A549 (cell line): ENCODE data around the gene CENPB.
A peak's percentile ranks its signal among the peaks of the same experiment; 100 is the strongest.

Experiments used
- BCL3 ChIP-seq: fragments of >200 bp; sonication (Bioruptor Twin); formaldehyde crosslinking; IDR thresholded peaks from 3 replicates; pipeline ENCODE4 v1.6.1; 2016
- BHLHE40 ChIP-seq: IDR thresholded peaks from 2 replicates; pipeline ENCODE4 v1.6.1; 2012; ENCODE audit warnings: low read depth, low read length, inconsistent platforms
- CHD2 ChIP-seq: fragments of 150-350 bp; IDR thresholded peaks from 2 replicates; pipeline ENCODE4 v1.6.1; 2014; ENCODE audit warnings: low read length; ENCODE audit not compliant: partially characterized antibody
- CHD4 ChIP-seq: fragments of 200-600 bp; sonication (generic); IDR thresholded peaks from 2 replicates; pipeline ENCODE4 v1.6.1; 2016; ENCODE audit warnings: antibody characterized with exemption, mild to moderate bottlenecking, borderline replicate concordance
- CTCF ChIP-seq: fragments of >200 bp; sonication (Bioruptor Twin); formaldehyde crosslinking; IDR thresholded peaks from 3 replicates; pipeline ENCODE4 v1.5.1; 2016
- EP300 ChIP-seq, 2 experiments: fragments of >200 bp; sonication (Bioruptor Twin); formaldehyde crosslinking; IDR thresholded peaks; 2 replicates in 1 of 2; 3 replicates in 1 of 2; pipeline ENCODE4 v1.6.1; 2016 to 2017
- GATA3 ChIP-seq: IDR thresholded peaks from 2 replicates; pipeline ENCODE4 v1.6.1; 2012; ENCODE audit warnings: borderline replicate concordance
- HOXB13 ChIP-seq: fragments of 250-450 bp; sonication (Bioruptor Pico); IDR thresholded peaks from 2 replicates; pipeline ENCODE4 v1.5.0; 2020; ENCODE audit warnings: low read depth, mild to moderate bottlenecking, moderate library complexity
- MAZ ChIP-seq: fragments of 150-350 bp; IDR thresholded peaks from 2 replicates; pipeline ENCODE4 v1.6.1; 2014; ENCODE audit warnings: antibody characterized with exemption, low read depth, low read length, borderline replicate concordance
- MYC ChIP-seq: IDR thresholded peaks from 2 replicates; pipeline ENCODE4 v1.6.1; 2012; ENCODE audit warnings: mild to moderate bottlenecking, inconsistent platforms, low read length, improper control_type of control experiment, borderline replicate concordance
- PBX3 ChIP-seq: IDR thresholded peaks from 2 replicates; pipeline ENCODE4 v1.6.1; 2012
- POLR2A ChIP-seq: IDR thresholded peaks from 2 replicates; pipeline ENCODE4 v1.6.1; 2012; ENCODE audit warnings: mild to moderate bottlenecking, low read length
- RFX5 ChIP-seq: fragments of 450-650 bp; IDR thresholded peaks from 2 replicates; pipeline ENCODE4 v1.7.1; 2014; ENCODE audit warnings: antibody characterized with exemption, mild to moderate bottlenecking, moderate library complexity
- SMC3 ChIP-seq: fragments of >200 bp; sonication (Bioruptor Twin); formaldehyde crosslinking; IDR thresholded peaks from 3 replicates; pipeline ENCODE4 v1.6.1; 2018; ENCODE audit warnings: inconsistent platforms

DNA sequence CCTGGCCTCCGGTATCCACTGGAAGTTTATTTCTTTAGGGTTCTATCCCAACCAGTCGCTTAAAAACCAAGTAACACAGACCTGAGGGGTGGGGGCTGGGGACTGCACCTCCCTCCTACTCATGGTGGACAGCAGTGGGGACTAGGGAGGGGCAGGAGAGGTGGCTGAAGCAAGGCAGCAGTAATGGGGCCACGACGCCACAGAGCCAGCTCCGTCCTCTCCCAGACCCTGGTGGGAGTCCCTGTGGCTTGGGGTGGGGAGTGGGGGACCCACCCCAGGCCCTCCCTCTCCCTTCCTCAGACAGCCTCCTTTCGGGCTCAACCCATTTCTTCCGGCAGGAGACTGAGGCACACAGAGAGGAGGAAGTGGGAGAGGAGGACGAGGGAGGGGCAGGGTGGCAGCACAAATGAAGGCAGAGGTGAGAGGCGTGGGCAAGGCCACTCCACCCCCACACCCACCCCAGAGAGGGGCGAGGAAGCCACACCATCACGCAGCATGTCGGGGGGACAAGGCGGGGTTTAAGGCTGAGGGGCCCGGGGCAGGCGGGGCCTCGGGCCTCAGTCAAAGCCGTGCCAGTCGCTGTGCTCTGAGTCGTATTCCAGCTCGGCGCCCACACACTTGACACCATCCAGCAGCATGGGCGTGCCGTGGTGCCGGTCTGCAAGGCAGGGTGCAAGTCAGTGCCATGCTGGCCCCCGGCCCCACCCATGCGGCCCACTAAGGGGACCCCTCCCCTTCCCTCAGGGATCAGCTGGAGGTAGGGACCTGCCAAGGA is 32.9 kb downstream of the CENPB start:
- TF ChIP-seq RFX5 (no peak), EP300 (IDR thresholded peaks at IDR 0.05) (no peak), MYC (no peak), CTCF (no peak), MAZ (no peak), POLR2A (no peak), BCL3 (no peak), CHD4 (no peak), PBX3 (0 out of 2 replicates have a peak, but pooled peaks have one; percentile 31), SMC3 (no peak), BHLHE40 (no peak), HOXB13 (CRISPR knock-in tag) (no peak), CHD2 (no peak), GATA3 (no peak)
